Smooth muscle cell of the brain vasculature (primary cell): Measurements from ENCODE around the gene KLHL10.
A peak's percentile ranks its signal among the peaks of the same experiment; 100 is the strongest.

ENCODE experiments used
- DNase-seq: peaks from one replicate; pipeline ENCODE4 v3.0.0-alpha.2; 2012; ENCODE audit warnings: low read depth, low spot score

Gene KLHL10

DNA sequence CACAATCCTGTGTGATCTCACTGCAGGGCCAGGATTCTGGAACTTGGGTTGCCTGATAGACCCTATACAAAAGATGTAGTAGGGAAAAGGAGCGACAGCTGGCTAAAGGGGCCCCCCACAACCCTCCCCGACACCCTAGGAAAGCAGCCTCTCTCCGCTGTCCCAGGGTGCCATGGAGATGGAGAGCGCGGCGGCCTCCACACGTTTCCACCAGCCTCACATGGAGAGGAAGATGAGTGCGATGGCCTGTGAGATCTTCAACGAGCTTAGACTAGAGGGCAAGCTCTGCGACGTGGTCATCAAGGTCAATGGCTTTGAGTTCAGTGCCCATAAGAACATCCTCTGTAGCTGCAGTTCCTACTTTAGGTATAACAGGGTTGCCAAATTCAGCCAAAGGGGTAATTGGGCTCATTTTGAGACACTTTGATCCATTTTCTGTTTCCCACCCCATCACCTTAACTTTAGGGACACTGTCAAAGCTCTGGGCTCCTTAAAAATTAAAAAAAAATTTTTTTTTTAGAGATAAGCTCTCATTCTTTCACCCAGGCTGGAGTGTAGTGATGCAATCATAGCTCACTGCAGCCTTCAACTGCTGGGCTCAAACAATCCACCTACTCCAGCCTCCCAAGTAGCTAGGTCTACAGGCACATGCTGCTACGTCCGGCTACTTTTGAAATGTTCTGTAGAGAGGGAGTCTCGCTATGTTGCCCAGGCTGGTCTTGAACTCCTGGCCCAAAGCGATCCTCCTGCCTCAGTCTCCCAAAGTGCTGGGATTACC, at the start of gene KLHL10:
TSS of gene KLHL10 (plus strand) at position 65 of the 778 bp plus-strand sequence. CDS start at position 173, 108 bp downstream.
- no peak for DNase-seq

GRCh38 chr17:41792845-41793783, 44.5 kb upstream of the KLHL10 start:
- no peak for DNase-seq

GRCh38 chr17:41793784-41794539, 43.7 kb upstream of the KLHL10 start:
- no peak for DNase-seq

DNA sequence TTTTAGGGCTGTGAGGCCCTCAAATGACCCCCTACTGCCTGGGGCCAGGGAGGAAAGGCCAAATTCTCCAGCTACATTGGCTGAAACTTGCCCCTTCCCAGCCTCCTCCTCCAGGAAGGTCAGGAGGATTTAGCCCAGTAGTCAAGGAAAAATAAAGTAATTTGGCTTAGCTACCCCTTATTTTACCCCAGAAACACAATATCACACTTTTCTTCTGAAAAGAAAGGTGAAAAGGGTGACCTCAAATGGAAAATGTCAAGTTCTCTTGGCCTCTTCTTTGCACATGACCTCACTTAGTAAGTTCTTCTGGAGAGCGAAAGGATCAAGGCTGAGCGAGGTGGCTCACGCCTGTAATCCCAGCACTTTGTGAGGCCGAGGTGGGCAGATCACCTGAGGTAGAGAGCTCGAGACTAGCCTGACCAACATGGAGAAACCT, 43.1 kb upstream of the KLHL10 start:
- no peak for DNase-seq

DNA sequence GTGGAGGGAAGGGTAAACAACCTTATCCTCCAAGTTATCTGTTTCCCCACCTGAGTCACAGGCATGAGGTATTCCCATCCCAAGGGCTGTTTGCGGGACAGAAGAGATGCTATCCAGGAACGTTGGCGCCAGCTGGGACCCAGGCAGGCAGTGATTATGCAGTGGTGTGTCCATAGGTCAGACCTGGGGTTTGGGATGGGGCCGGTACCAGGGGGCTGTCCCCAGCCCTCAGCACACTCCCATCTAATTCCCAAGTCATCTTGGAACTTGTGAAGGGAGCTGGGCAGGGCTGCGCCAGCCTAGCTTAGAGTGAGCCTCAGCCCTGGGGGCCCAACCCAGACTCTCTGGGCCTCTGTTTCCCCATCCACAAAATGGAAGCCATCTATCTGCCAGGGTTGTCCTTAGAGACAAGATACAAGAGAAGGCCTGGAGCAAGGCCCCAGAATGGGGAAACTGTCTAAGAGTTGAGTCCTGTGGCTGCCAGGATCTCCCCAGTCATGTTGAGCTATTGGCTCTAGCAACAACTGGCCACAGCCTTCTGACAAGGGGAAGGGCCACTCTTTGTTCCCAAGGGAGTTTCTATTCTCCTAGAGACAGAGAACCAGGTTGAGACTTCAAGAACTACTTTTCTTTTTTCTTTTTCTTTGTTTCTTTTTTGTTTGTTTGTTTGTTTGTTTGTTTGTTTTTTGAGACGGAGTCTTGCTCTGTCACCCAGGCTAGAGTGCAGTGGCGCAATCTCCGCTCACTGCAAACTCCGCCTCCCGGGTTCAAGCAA, 41.3 kb upstream of the KLHL10 start:
- no peak for DNase-seq

DNA sequence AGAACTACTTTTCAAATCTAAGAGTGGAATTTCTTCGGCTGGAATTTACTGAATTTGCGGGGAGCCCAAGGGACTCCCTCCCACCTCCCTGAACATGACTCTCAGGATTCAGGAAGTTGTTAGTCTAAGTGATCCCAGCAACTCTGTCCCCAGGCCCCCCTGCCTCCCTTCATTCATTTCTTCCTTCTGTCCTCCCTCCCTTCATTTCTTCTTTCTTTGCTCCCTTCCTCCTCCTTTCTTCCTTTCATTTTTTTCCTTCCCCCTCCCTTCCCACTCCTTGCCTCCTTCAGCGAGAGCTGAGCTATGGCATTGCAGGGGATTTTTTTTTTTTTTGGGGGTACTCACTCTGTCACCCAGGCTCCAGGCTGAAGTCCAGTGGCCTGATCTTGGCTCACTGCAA, 40.2 kb upstream of the KLHL10 start:
- no peak for DNase-seq

- no peak for DNase-seq
These were observed 38.3 kb upstream of the KLHL10 start for GRCh38 chr17:41799366-41799765.

- DNase-seq: no peak
These were observed 36.8 kb upstream of the KLHL10 start for GRCh38 chr17:41800601-41801373.

- DNase-seq: peak; percentile 57
These were observed 36.0 kb upstream of the KLHL10 start for GRCh38 chr17:41801374-41802271.

DNA sequence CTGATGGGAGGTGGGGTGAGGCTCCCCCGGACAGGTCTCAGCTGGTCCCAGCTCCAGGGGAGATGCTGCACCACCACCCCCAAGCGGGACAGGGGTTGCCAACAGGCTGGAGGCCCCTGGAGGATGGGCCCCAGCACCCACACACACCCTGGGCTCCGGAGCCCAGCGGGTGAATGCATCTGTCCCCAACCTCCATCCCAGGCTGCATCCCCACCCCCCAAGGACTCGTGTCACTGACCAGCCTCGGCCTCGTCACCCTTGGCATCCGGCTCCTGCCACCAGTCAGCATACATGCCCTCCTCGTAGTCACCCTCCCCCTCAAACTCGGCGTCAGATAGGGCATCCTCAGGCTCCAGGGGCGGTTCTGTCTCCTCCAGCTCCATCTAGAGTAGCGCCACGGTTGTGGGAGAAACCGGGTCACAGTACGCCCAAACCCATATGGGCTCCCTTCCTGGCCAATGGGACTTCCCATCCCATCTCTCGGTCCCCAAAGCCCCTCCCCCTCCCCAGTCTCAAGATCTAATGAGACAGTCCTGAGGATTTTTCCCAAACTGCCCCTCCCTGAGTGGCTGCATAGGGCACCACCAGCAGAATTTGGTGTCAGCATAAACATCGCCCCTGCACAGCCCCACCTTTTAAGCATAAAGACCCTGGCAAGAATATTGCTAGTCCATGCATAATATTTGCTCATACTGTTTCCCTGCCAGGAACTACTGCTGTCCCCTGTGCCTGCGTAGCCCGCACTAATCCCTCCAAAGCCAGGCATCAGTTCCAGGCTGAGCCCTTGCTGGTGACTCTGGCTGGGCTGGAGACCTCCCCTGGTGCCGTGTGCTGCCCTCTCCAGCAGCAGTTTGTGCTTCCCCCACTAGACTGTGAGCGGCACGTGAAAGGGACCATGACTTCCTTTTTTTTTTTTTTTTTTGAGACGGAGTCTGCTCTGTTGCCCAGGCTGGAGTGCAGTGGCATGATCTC, 34.3 kb upstream of the KLHL10 start:
- DNase-seq: no peak

GRCh38 chr17:41806685-41807445, 30.8 kb upstream of the KLHL10 start:
- no peak for DNase-seq

GRCh38 chr17:41810659-41811548, 26.7 kb upstream of the KLHL10 start:
- DNase-seq: no peak

DNA sequence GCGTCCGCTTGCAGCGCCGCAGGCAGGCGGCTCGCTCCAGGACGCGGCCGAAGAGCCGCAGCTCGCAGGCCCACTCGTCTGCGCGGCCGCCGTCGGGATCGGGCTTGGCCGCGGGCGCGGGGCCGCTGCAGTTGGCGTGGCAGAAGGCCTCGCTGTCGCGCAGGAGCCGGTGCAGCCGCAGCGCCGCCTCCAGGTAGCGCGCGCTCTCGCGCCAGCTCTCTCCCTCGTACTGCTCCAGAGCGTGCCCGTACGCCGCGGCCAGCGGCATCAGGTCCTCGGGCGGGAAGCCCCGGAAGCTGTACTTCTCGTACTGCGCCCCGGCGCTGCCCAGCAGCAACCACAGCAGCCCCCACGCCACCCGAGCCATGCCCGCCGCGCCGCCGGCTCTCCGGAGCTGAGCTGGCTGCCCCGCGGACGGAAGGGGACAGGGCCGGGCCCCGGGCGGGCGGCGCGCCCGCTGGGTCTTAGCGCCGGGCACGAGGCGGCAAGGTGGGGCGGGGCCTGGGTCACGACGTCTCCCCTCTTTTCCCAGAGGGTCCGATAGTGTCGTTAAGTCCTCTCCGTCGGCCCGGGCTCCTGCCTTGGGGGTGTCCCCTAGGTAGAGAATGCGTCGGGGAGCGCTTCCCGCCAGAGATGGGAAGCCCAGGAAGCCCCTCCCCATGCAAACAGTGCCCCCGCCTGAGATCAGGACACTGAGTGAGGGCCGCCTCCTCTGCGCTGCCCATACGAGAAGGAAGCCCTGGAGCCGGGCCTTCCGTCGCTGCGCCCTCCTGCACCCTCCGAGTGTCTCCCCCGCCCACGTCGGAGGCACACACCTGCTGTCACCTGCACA, 25.9 kb upstream of the KLHL10 start, which contains the start of gene P3H4:
TSS of gene P3H4 (minus strand) at position 401 of the 832 bp plus-strand sequence. CDS start at position 367, 34 bp downstream.
- no peak for DNase-seq

- DNase-seq: peak; percentile 77
These were observed 25.1 kb upstream of the KLHL10 start, which contains the start of gene FKBP10 for GRCh38 chr17:41812381-41813151. Gene FKBP10, plus strand, starts transcription at chr17:41813004. Its CDS starts 31 bp downstream, at chr17:41813035.
